Measurements from ENCODE around the gene GXYLT2.

DNA sequence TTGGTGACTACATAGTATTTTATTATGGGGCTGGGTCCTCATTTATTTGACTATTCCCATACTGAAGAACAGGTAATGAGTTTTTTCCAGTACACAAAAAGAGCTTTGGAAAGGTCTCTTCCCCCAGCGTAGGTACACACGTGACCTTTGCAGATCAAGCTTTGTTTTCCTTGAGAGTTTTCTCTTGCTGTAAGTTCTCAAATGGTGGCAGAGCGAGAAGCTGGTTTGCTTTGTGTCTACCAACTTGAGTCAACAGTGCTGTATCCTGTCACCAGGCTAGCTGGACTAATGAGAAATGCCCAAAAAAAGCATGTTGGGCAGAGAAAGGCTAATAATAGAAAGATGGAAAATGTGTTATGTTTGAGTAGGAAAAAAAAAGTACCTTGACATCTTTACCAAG lies 21.7 kb downstream of the GXYLT2 start:
- no peak for TF ChIP-seq EZH2 (IDR thresholded peaks at IDR 0.05; ENCODE audit: low read depth, unreplicated experiment)
- TF ChIP-seq, protein P1, sequence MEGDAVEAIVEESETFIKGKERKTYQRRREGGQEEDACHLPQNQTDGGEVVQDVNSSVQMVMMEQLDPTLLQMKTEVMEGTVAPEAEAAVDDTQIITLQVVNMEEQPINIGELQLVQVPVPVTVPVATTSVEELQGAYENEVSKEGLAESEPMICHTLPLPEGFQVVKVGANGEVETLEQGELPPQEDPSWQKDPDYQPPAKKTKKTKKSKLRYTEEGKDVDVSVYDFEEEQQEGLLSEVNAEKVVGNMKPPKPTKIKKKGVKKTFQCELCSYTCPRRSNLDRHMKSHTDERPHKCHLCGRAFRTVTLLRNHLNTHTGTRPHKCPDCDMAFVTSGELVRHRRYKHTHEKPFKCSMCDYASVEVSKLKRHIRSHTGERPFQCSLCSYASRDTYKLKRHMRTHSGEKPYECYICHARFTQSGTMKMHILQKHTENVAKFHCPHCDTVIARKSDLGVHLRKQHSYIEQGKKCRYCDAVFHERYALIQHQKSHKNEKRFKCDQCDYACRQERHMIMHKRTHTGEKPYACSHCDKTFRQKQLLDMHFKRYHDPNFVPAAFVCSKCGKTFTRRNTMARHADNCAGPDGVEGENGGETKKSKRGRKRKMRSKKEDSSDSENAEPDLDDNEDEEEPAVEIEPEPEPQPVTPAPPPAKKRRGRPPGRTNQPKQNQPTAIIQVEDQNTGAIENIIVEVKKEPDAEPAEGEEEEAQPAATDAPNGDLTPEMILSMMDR (conservative IDR thresholded peaks at IDR 0.05; ENCODE audit: low read depth in 2 of 2), result no peak
- TF ChIP-seq, protein P2, sequence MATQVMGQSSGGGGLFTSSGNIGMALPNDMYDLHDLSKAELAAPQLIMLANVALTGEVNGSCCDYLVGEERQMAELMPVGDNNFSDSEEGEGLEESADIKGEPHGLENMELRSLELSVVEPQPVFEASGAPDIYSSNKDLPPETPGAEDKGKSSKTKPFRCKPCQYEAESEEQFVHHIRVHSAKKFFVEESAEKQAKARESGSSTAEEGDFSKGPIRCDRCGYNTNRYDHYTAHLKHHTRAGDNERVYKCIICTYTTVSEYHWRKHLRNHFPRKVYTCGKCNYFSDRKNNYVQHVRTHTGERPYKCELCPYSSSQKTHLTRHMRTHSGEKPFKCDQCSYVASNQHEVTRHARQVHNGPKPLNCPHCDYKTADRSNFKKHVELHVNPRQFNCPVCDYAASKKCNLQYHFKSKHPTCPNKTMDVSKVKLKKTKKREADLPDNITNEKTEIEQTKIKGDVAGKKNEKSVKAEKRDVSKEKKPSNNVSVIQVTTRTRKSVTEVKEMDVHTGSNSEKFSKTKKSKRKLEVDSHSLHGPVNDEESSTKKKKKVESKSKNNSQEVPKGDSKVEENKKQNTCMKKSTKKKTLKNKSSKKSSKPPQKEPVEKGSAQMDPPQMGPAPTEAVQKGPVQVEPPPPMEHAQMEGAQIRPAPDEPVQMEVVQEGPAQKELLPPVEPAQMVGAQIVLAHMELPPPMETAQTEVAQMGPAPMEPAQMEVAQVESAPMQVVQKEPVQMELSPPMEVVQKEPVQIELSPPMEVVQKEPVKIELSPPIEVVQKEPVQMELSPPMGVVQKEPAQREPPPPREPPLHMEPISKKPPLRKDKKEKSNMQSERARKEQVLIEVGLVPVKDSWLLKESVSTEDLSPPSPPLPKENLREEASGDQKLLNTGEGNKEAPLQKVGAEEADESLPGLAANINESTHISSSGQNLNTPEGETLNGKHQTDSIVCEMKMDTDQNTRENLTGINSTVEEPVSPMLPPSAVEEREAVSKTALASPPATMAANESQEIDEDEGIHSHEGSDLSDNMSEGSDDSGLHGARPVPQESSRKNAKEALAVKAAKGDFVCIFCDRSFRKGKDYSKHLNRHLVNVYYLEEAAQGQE (IDR thresholded peaks at IDR 0.05; ENCODE audit: unreplicated experiment), result no peak
- no peak for TF ChIP-seq EZH2phosphoT487 (IDR thresholded peaks at IDR 0.05; ENCODE audit: unreplicated experiment)
- TF ChIP-seq CREB1 (CRISPR knock-in tag; IDR thresholded peaks at IDR 0.05; ENCODE audit: low read depth), result no peak
- TF ChIP-seq, protein P3, sequence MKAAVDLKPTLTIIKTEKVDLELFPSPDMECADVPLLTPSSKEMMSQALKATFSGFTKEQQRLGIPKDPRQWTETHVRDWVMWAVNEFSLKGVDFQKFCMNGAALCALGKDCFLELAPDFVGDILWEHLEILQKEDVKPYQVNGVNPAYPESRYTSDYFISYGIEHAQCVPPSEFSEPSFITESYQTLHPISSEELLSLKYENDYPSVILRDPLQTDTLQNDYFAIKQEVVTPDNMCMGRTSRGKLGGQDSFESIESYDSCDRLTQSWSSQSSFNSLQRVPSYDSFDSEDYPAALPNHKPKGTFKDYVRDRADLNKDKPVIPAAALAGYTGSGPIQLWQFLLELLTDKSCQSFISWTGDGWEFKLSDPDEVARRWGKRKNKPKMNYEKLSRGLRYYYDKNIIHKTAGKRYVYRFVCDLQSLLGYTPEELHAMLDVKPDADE (IDR thresholded peaks at IDR 0.05), result no peak

All from GM23338 (cell line).